Measurements from ENCODE around the gene NXPH2. TPM values are rescaled to one million over a fixed set of nuclear protein-coding genes. Genes with fewer than 3 reads are reported as not detected.

The NXPH2 gene
- total and polyA plus RNA-seq, 10 donors: not detected

DNA sequence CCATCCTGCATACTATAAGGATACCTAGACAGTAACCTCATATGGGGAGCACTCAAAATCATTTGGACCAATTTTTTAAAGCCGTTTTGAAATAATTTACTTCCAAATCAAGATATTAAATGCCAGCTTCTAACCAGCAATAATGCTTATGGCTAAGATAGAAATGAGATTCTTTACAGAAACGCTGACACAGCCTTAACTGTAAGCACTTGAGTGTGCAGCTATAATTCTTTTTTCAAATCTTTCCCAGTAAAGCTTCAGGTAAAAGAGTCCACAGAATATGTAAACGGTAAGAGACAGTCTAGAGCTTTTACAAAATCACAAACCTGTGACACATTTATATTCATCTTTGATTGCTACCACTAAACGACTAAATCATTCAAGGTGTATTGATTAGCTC lies 4.5 kb downstream of the NXPH2 start:
- intact Hi-C loops (cut with DNase I; ENCODE audit: low total_unique reads): no loop called here
- DNase-seq: no peak
- Histone ChIP-seq H3K27ac (no peak overlapping the region), H3K4me1 (peaks cover 0 to 19% (median 14%) of the 10 kb centered on the region in 6 donors), H3K4me3 (no peak overlapping the region), H3K27me3 (replicated peaks in 1 of 7) (peaks cover 0 to 58% (median 35%) of the 10 kb centered on the region in 7 donors), H3K36me3 (no peaks in the 10 kb centered on the region), H3K9me3 (no peaks in the 10 kb centered on the region)
- 66 to 77% (median 72%) methylated on average over 4 of the region's 4 CpGs for WGBS, 5 donors
- TF ChIP-seq POLR2A (IDR thresholded peaks at IDR 0.05) (no peak), POLR2AphosphoS5 (IDR thresholded peaks at IDR 0.05) (no peak)
- TF ChIP-seq, protein P1, sequence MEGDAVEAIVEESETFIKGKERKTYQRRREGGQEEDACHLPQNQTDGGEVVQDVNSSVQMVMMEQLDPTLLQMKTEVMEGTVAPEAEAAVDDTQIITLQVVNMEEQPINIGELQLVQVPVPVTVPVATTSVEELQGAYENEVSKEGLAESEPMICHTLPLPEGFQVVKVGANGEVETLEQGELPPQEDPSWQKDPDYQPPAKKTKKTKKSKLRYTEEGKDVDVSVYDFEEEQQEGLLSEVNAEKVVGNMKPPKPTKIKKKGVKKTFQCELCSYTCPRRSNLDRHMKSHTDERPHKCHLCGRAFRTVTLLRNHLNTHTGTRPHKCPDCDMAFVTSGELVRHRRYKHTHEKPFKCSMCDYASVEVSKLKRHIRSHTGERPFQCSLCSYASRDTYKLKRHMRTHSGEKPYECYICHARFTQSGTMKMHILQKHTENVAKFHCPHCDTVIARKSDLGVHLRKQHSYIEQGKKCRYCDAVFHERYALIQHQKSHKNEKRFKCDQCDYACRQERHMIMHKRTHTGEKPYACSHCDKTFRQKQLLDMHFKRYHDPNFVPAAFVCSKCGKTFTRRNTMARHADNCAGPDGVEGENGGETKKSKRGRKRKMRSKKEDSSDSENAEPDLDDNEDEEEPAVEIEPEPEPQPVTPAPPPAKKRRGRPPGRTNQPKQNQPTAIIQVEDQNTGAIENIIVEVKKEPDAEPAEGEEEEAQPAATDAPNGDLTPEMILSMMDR (IDR thresholded peaks at IDR 0.05 in 8 of 11, conservative IDR thresholded peaks at IDR 0.05 in 3 of 11): no peak

DNA sequence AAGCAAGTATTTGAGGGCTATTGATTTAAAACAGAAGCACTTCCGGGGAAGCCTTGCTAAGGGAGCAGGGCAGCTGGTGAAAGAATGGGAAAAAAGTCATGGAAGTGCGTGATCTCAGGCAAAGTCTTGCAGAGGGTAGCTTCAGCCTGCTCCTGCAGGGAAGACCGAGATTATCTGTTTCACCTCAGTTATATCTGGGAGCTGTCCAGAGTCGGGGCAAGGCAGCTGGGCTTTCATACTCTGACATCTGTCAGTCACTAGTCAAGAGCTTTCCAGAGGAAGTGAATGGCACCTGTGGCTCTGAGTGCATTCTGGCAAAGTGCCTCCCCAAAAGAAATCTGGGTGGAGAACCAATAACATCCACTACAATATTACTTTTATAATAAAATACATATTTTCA lies 8.7 kb downstream of the NXPH2 start:
- 69 to 87% (median 71%) methylated on average over 4 of the region's 4 CpGs for WGBS, 5 donors
- Histone ChIP-seq H3K4me1 (no peaks in the 10 kb centered on the region), H3K36me3 (no peaks in the 10 kb centered on the region), H3K9me3 (no peaks in the 10 kb centered on the region), H3K4me3 (no peak overlapping the region), H3K27ac (no peak overlapping the region), H3K27me3 (replicated peaks in 1 of 7) (peaks cover 0 to 24% (median 0%) of the 10 kb centered on the region in 7 donors)
- TF ChIP-seq, protein P1 (IDR thresholded peaks at IDR 0.05 in 8 of 11, conservative IDR thresholded peaks at IDR 0.05 in 3 of 11): no peak
- no peak for TF ChIP-seq POLR2A (IDR thresholded peaks at IDR 0.05)
- TF ChIP-seq POLR2AphosphoS5 (IDR thresholded peaks at IDR 0.05): no peak
- intact Hi-C loops (cut with DNase I; ENCODE audit: low total_unique reads): no loop called here
- DNase-seq: no peak

DNA sequence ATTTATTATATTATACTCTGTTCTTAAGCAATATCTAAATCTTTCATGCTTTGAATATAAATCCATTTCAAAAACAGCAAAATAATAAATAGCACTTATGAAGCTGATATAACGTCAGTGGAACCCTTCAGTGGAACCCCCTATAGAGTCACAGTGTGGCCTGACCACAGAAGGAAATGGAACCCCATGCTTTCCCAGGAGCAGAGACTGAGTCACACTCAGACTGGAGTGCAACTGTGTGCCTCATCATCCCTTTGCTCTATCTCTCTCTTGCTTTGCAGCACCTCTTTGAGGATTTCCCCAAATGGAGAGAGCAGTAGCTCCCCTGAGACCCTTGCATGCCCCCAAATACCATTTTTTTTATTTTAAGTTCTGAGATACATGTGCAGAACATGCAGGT lies 13.1 kb downstream of the NXPH2 start:
- TF ChIP-seq, protein P1 (IDR thresholded peaks at IDR 0.05 in 8 of 11, conservative IDR thresholded peaks at IDR 0.05 in 3 of 11): no peak
- TF ChIP-seq POLR2A (IDR thresholded peaks at IDR 0.05) (no peak), POLR2AphosphoS5 (IDR thresholded peaks at IDR 0.05) (no peak)
- no peak for DNase-seq
- H3K27me3 ChIP-seq (replicated peaks in 1 of 7): peaks cover 0 to 7% (median 0%) of the 10 kb centered on the region in 7 donors
- 46 to 83% (median 71%) methylated on average over 1 of the region's 1 CpG for WGBS, 5 donors
- H3K4me1 ChIP-seq: no peaks in the 10 kb centered on the region
- no peaks in the 10 kb centered on the region for H3K9me3 ChIP-seq
- no peak overlapping the region for H3K27ac ChIP-seq
- H3K4me3 ChIP-seq: no peak overlapping the region
- intact Hi-C loops (cut with DNase I; ENCODE audit: low total_unique reads): no loop called here
- H3K36me3 ChIP-seq: no peaks in the 10 kb centered on the region

DNA sequence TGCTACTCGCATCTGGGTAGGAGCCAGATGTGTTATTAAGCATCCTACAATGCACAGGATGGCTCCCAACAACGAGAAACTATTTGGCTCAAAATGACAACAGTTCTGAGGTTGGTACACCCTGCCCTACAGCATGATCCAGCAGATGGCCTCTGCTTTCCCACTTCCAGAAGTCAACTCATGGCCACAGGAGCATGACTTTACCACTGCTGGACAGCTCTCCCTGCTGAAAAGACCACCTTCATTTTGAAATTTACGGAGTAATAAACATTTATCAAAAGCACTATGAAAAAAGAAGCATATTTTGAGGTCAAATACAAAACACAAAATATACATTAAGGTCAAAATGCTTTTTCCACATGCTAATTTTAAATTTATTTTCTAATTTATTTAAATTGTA lies 13.7 kb downstream of the NXPH2 start:
- no peak for DNase-seq
- 69 to 87% (median 77%) methylated on average over 3 of the region's 3 CpGs for WGBS, 5 donors
- H3K27me3 ChIP-seq (replicated peaks in 1 of 7): peaks cover 0 to 7% (median 0%) of the 10 kb centered on the region in 7 donors
- no peak overlapping the region for H3K4me3 ChIP-seq
- H3K36me3 ChIP-seq: no peaks in the 10 kb centered on the region
- intact Hi-C loops (cut with DNase I; ENCODE audit: low total_unique reads): no loop called here
- H3K27ac ChIP-seq: no peak overlapping the region
- TF ChIP-seq POLR2AphosphoS5 (IDR thresholded peaks at IDR 0.05) (no peak), POLR2A (IDR thresholded peaks at IDR 0.05) (no peak)
- TF ChIP-seq, protein P1 (IDR thresholded peaks at IDR 0.05 in 8 of 11, conservative IDR thresholded peaks at IDR 0.05 in 3 of 11): no peak
- H3K9me3 ChIP-seq: no peaks in the 10 kb centered on the region
- H3K4me1 ChIP-seq: no peaks in the 10 kb centered on the region

Measured in spleen (tissue), 11 donors.